Upper lobe of right lung (tissue), 1 donor: ENCODE data around the gene ABCC1. TPM values are rescaled to one million over a fixed set of nuclear protein-coding genes. Genes with fewer than 3 reads are reported as not detected.
"Not testable (repeated sequence)": the region's sequence is repeated elsewhere in the genome, so short reads cannot be mapped to it uniquely, and the experiment has no call there.

Experiments
- ATAC-seq: fragments of 200-7000 bp; cut with Tn5 transposase; one replicate; pipeline ENCODE4 v1.9.1; 2020; ENCODE audit warnings: mild to moderate bottlenecking, moderate library complexity
- DNase-seq: peaks from one replicate; pipeline ENCODE4 v3.0.0-alpha.2; 2020
- H3K27ac ChIP-seq: fragments of 200-600 bp; one replicate; pipeline ENCODE4 v1.8.0; 2022
- H3K27me3 ChIP-seq: fragments of 200-600 bp; one replicate; pipeline ENCODE4 v1.8.0; 2022; ENCODE audit warnings: mild to moderate bottlenecking
- H3K36me3 ChIP-seq: fragments of 200-600 bp; one replicate; pipeline ENCODE4 v1.8.0; 2022
- H3K4me1 ChIP-seq: fragments of 200-600 bp; one replicate; pipeline ENCODE4 v1.8.0; 2022
- H3K4me3 ChIP-seq: fragments of 200-600 bp; one replicate; pipeline ENCODE4 v1.8.0; 2022; ENCODE audit warnings: mild to moderate bottlenecking
- H3K9me3 ChIP-seq: fragments of 200-600 bp; one replicate; pipeline ENCODE4 v1.8.0; 2022
- CTCF ChIP-seq: fragments of 200-600 bp; IDR thresholded peaks from one replicate; pipeline ENCODE4 v1.8.0; 2022; ENCODE audit warnings: antibody characterized with exemption
- intact Hi-C: fragments of 100-400 bp; cut with DNase I; formaldehyde crosslinking; loops from one replicate; pipeline ENCODE4 v1.11.0; 2022
- total RNA-seq: library from RNA; stranded (reverse); fragmentation: NEBNext Ultra II Directional; extraction: Animal tissue kit (Norgen Biotek cat#: 25700); gene quantifications from one replicate; pipeline ENCODE4 v1.2.1, GENCODE V29; 2021
- donor health status: DM: no; HTN: yes; CAD: no; lungs with severe emphysema.

ABCC1 gene
- total RNA-seq, 1 donor from 2014 or later: 50.6 TPM

- Histone ChIP-seq H3K27ac (no peak overlapping the region), H3K36me3 (peaks cover 29% of the 10 kb centered on the region), H3K9me3 (no peaks in the 10 kb centered on the region), H3K4me3 (no peak overlapping the region), H3K27me3 (no peaks in the 10 kb centered on the region), H3K4me1 (no peaks in the 10 kb centered on the region)
- DNase-seq (no peak), ATAC-seq (no peak)
- intact Hi-C loops: no loop called here
- TF ChIP-seq CTCF: no peak
Observed at GRCh38 chr16:16175296-16175695, 225.9 kb downstream of the ABCC1 start.

DNA sequence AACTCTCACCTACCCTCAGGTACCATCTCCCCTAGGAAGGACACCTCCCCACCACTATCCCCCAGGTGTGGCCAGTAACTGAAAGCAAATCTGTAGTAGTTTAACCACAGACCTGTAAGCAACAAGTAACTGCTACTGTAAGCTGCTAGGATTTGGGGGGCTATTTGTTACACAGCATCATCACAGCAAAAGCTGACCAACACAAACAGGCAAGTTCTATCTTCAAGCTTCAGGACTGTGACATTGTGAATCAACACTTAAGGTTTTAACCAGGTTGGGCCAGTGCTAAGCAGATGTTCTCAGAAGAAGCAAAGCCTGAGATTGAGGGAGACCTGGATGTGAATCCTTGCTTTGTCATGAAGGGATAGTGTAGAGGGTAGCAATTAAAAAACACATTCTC lies 226.9 kb downstream of the ABCC1 start:
- Histone ChIP-seq H3K4me1 (no peaks in the 10 kb centered on the region), H3K27me3 (no peaks in the 10 kb centered on the region), H3K36me3 (peaks cover 20% of the 10 kb centered on the region), H3K27ac (no peak overlapping the region), H3K9me3 (no peaks in the 10 kb centered on the region), H3K4me3 (no peak overlapping the region)
- TF ChIP-seq CTCF: no peak
- intact Hi-C loops: no loop called here
- ATAC-seq (no peak), DNase-seq (no peak)

- H3K9me3 ChIP-seq: no peaks in the 10 kb centered on the region
- no peak overlapping the region for H3K4me3 ChIP-seq
- H3K27me3 ChIP-seq: no peaks in the 10 kb centered on the region
- peaks cover 28% of the 10 kb centered on the region for H3K36me3 ChIP-seq
- intact Hi-C loops: no loop called here
- H3K4me1 ChIP-seq: no peaks in the 10 kb centered on the region
- DNase-seq: no peak
- TF ChIP-seq CTCF: no peak
- no peak for ATAC-seq
- H3K27ac ChIP-seq: no peak overlapping the region
Observed at GRCh38 chr16:16178455-16179162, 229.2 kb downstream of the ABCC1 start.

- H3K4me1 ChIP-seq, intact Hi-C loops, H3K4me3 ChIP-seq, H3K27me3 ChIP-seq, H3K9me3 ChIP-seq, H3K27ac ChIP-seq, DNase-seq, ATAC-seq: not testable (repeated sequence)
- H3K36me3 ChIP-seq: peaks cover 17% of the 10 kb centered on the region
Observed at GRCh38 chr16:16181748-16182147, 232.3 kb downstream of the ABCC1 start.

DNA sequence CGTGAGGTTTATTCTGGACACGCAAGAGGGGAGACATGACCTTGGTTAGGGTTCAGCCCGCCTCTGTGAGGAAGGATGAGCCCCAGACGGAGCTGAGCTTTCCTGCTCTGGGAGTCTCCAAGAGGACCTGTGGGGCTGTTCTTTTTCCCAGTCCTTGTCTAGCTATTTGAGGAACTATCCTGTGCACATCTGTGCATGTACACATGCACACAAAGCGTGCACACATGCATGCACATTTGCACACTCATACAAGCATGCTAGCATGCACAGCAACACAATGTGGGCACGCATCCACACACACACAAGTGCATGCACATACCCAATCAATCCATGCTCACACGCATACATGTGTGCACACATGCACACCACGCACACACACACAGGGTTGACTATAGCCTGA lies 233.5 kb downstream of the ABCC1 start:
- intact Hi-C loops: no loop called here
- Histone ChIP-seq H3K4me1 (no peaks in the 10 kb centered on the region), H3K4me3 (no peak overlapping the region), H3K9me3 (no peaks in the 10 kb centered on the region), H3K27me3 (no peaks in the 10 kb centered on the region), H3K27ac (no peak overlapping the region), H3K36me3 (peaks cover 11% of the 10 kb centered on the region)
- TF ChIP-seq CTCF: no peak
- ATAC-seq (no peak), DNase-seq (no peak)

DNA sequence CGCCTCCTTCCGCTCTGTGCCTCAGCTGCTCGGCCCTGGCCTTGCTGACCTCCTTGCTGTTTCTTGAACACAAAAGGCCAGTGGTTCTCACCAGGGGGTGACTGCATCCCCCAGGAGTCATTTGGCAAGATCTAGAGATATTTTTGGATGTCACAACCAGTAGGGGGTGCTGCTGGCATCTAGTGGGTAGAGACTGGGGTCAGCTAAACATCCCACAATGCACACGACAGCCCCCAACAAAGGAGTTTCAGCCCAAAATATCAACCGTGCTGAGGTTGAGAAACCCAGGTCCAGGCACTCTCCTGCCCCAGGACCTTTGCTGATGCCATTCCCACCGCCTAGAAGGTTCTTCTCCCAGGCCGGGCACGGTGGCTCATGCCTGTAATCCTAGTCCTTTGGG lies 234.1 kb downstream of the ABCC1 start:
- Histone ChIP-seq H3K36me3 (peaks cover 11% of the 10 kb centered on the region), H3K27me3 (no peaks in the 10 kb centered on the region), H3K4me3 (no peak overlapping the region), H3K9me3 (no peaks in the 10 kb centered on the region), H3K27ac (no peak overlapping the region), H3K4me1 (no peaks in the 10 kb centered on the region)
- intact Hi-C loops: no loop called here
- TF ChIP-seq CTCF: peak; percentile 13
- DNase-seq: no peak
- no peak for ATAC-seq
